T-helper 9 cell (primary cell): ENCODE measurements around the gene HYLS1.
"Not testable (repeated sequence)": the region's sequence is repeated elsewhere in the genome, so short reads cannot be mapped to it uniquely, and the experiment has no call there.

Experiments
- DNase-seq: peaks from one replicate; pipeline ENCODE4 v3.0.0-alpha.2; 2020

The HYLS1 gene

DNA sequence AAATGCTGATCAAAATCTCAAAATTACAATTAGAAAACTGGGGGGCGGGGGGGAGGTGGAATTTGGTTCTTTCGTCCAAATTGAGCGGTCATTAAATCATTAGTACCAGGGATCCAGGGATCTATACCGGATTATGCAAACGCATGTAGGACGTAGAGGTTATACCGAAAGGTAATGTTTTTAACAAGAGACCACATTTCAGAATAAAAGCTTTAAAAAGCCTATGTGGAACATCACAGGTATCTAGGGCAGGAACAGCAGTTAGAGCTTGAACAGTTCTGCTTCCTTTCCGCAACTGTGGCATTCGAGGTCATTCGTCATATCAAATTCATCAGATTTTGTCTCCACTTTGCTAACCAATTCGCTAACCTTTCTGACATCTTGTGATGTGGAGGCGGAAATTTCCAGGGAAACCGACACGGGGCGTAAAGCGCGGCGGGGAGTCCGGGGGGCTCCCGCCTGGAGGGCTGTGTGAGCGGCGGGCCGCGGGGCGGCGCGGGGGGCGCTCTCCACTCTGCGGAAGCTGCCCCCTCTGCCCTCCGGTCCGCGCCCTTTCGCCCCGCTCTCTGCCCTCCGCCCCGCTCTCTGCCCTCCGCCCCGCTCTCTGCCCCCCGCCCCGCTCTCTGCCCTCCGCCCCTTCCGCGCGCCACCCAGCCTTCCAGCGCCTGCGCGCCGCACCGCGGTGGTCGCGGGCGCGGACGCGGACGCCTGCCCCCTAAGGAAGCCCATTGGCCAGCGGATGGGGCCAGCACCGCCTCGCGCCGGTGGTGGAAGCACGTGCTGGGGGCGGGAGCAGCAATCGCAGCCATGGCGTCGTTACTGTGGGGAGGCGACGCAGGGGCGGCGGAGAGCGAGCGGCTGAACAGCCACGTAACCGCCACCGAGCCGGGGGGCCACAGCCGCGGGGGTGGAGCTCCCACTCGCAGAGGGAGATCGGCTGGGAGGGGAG lies 16.5 kb downstream of the HYLS1 start, which contains the start of gene DDX25:
Gene DDX25, plus strand, starts transcription at position 798 of the 949 bp plus-strand sequence. Its CDS starts 10 bp downstream, at position 808.
- DNase-seq: no peak

DNA sequence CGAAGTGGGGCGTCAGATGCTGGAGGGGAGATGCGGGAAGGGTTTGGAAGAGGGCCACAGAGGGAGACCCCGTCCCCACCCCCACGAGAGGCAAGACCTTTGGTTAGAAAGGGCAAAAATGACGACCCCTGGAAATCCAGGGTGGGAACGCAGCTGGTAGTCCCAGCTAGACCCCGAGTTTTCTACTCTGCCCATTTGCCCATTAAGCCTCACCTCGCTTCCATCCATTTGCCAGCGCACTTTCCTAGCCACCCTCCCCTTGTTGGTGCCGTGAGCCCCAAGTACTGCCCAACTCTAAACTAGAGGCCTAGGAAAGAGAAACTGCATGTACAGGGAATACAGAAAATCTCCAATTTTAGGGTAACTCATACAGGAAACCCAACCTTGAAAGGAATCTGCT lies 17.2 kb downstream of the HYLS1 start:
- no peak for DNase-seq

DNA sequence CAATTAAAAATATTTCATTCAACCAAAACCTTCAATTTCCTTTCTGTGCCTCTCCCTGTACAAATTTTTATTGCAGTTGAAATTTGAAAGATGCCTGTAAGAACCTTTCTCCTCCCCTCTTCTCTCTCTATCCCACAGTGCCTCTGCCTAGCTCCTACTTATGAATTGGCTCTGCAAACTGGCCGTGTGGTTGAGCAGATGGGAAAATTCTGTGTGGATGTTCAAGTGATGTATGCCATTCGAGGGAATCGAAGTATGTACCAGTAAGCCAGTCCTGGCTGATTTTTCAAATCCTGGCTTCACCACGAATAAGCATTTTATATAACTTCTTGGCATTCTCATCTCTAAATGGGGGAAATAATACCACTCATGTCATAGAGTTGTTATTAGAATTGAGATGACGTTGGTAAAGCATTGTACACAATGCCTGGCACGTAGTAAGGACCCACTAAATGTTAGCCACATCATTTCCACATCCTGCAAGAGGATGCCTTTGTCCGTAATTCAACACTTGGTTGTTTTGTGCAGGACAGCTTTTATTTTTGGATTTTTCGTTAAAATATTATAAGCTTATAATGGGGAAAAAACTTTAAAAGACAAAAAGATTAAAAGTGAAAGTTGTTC lies 22.9 kb downstream of the HYLS1 start:
- no peak for DNase-seq

DNA sequence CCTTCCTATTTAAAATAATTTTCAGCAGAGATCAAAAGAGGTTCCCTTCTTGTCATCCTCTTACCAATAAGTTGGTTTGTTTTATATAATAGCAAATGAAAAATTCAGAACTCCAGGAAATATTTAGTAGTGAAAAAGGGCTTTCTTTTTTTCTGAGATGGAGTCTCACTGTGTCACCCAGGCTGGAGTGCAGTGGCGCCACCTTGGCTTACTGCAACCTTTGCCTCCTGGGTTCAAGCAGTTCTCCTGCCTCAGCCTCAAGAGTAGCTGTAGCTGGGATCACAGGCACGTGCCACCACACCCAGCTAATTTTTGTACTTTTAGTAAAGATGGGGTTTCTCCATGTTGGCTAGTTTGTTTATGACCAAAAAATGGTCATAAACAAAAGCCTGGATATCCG lies 27.1 kb downstream of the HYLS1 start:
- not testable (repeated sequence) for DNase-seq

DNA sequence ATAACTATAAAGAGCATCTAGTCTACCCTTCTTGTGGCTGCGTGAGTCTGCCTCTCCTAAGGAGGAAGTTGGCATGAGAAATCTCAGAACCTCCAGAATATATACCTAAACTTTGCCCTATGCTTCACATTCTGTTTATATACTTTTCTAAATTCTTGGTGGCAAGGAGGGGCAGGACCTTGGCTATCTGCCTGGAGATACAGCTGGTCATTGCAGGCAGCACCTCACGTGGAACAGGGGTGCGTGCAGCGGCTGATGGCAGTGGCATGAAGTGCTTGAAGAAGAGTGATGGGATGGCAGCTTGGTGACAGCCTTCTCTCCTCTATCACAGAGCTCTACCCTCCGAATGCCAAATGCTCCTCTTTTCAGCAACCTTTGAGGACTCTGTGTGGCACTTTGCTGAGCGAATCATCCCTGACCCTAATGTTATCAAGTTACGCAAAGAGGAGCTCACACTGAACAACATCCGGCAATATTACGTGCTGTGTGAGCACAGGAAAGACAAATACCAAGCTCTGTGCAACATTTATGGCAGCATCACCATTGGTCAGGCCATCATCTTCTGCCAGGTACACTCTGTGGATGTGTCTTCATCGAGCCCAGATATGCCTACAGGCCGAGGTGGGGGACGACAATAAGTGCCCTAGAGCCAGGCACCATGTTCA lies 29.3 kb downstream of the HYLS1 start:
- DNase-seq: no peak

DNA sequence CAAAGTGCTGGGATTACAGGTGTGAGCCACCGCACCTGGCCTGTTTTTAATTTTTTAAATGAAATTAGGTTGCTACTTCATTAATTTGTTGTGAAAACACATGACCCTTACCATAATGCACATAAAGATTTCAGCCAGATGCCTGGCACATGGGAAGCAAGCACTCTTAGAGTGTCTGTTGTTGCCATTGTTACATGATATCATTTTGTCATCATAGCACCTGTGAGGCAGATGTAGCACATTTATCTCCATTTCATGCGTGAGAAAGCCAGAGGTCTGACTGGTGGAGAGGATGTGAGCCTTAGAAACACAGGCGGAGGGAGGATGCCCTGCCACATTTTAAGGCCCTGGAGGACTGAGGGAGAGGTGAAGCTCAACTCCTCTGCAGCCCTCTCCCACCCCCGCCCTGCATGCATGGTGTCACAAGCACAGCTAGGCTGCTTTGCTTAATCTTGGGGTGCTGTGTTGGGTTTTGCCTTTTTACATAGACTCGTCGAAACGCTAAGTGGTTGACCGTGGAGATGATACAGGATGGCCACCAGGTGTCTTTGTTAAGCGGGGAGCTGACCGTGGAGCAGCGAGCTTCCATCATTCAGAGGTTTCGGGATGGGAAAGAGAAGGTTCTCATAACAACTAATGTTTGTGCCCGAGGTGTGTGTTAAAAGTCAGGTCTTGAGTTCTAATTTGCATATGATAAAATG lies 30.8 kb downstream of the HYLS1 start:
- DNase-seq: no peak

DNA sequence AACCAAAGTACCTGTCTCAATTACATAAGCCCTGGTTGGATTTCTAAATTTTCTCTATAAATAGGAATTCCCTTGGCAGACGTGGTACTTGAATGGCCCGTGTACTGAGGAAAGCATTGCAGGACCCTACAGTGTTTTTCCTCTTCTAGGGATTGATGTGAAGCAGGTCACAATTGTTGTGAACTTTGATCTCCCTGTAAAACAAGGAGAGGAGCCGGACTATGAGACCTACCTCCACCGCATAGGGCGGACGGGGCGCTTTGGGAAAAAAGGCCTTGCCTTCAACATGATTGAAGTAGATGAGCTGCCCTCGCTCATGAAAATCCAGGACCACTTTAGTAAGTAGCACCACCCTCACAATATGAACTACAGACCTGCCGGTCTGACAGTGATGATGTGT lies 33.6 kb downstream of the HYLS1 start:
- no peak for DNase-seq

DNA sequence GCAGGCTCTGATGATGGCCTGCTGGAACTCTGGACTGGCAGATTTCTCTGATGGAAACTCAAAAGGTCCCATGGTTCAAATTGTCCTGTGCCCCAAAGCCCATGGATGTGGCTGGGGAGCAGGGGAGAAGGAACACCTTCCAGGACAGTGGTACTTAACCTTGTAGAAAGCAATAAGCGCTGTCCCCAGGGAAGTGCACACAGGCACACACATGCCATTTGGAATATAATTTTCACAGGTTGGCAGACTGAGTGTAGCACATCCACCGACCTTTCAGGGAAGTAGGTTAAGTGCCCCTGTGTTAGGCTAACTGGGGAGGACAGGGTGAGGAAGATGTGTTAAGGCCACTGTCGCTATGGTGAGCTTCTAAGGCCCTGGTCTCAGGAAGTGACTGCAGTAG lies 34.7 kb downstream of the HYLS1 start:
- no peak for DNase-seq

DNA sequence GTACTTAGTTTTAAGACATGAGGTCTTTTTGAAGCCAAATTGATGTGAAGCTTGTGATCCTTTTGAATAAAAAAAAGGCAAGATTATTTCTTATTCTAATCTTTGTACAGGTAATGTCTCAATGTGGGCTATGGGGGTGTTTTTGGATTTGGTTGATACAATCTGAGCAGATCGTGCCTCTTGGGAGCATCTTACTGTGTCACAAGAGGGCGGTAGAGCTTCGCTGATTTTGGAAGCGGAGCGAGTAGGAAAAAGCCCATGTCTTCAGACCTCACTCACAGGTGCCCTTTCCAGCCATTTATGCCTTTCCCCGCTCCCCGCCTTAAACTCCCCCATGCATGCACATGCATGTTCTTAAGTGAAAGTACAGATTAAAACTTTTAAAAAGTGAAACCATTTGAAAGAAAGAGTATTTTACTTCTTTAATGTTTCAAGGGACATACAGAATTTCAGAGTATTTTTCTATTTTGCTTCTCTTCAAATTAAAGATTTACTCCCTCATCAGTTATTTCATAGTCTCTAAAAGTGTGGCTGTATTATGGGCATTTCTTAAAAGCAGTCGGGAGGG lies 35.6 kb downstream of the HYLS1 start:
- DNase-seq: peak; percentile 32

DNA sequence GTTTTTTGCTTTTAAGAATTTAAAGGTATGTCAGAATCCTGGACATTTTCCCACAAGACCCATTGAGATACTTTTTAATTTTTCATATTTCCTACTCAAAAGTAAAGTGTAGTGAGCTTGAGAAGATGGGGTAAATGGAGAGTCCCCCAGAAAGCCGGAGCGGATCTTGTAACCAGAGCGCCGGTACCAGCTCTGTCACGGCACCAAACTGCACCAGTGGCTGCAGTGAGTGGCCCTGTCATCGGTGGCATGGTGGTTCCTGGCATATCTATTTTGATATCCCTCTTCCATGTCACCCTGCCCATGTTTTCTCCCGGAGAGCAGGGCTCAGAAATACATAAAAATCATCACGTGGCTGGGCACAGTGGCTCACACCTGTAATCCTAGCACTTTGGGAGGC lies 36.2 kb downstream of the HYLS1 start:
- no peak for DNase-seq

DNA sequence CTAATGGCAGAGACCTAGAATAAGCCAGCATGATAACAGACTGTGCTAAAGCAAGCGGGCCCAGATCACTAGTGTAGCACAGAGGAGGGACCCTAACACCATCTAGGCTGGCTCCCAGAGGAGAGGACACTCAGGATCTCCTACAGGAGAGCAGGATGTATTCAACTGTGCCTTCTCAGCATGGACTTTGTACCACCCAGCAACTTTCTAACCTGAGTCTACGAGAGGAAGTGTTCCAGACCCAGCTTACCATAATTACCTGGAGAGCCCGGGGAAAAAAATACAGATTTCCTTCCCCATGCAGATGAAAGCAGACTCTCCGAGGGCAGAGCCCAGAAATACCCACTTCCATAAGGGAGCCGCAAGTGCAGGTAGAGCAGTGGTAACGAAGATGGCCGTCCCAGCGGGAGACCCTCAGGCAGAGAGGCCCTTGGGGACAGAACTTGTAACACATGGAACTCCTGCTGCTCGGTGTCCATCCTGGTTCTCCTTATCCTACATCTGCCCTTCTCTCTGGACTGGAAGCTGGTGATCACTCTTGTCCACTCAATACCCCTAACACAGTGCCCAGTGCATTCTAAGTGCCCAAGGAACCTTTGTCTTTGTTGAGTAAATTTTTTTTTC lies 37.0 kb downstream of the HYLS1 start:
- DNase-seq: no peak

DNA sequence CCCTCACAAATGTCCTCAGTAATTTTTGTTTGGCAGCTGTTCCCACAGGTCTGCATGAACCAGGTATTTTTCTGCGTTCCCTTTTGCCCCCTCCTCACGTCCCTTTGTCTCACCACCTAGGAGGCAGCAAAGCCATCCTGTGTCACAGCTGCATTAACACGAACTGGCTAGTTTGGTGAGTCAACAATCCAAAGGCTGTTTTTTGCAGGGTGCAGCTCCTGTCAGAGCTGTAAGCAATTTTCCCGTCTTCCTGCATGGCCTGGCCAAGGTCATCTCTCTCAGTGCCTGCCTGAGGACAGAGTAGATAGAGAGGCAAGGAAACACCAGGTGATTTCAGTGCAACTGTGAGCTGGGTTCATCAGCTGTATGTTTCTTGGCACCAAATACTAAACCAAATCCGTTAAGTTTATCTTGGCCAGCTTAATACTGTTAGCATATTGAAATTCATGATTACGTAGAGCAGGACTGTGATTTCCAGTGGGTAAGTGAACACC lies 37.8 kb downstream of the HYLS1 start:
- no peak for DNase-seq

DNA sequence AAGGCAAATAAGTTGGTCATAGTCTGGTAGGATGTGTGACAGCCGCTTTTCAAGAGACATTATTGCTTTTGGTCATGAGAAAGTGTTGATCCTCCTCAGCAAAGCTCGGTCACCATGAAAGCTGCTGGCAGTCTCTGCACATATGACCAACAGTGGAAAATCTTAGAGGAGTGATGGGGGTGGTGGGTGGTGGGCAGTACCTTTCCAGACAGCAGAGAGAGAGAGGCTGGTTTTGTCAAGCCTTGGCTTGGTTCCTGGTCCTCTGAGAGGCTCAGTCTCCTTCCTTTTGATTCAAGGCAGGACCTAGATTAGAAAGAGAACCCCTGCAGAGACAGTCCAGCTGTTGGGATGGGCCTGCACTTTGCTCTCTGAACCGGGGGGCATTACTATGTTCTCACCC lies 38.3 kb downstream of the HYLS1 start:
- DNase-seq: no peak

DNA sequence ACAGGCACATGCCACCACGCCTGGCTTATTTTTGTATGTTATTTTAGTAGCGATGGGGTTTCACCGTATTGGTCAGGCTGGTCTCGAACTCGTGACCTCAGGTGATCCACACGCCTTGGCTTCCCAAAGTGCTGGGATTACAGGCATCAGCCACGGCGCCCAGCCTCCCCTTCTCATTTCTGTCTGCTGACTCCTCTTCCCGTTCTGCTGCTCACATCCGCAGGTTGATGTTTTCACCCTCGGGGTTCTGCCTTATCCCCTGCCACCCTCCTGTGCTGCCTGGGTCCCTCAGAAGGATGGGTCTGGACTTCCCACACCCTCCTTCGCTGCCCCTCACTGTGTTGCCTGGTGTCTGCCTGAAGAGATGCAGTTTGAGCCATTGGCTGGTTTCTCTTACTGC lies 39.2 kb downstream of the HYLS1 start:
- DNase-seq: no peak

DNA sequence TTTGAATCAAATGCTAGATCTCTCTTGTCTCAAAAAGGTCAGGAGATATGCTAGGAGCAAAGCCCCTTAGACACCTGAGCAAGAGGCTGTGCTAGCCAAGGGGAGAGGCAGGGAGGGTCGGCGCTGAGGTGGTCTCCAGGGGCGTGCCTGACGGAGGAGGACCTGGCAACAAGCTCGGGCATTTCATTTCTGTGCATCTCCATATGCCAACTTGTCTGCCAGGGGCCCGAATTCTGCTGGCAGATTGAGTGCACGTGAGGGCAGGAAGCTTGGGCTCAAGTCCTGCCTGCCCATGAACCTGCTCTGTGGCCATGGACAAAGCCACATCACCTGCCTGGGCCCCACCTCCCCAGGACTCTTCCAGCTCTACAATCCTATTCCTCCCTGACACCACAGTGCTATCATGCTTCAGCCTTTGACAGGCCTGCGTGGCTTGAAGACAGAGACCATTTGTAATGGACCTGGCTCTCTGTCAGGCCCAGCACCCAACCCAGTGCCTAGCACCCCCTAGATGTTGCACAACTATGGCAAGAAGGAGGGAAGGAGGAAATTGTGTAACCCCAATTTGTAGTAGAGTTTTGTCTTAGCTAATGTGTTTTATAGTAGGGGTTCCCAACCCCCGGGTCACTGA lies 42.1 kb downstream of the HYLS1 start:
- no peak for DNase-seq

DNA sequence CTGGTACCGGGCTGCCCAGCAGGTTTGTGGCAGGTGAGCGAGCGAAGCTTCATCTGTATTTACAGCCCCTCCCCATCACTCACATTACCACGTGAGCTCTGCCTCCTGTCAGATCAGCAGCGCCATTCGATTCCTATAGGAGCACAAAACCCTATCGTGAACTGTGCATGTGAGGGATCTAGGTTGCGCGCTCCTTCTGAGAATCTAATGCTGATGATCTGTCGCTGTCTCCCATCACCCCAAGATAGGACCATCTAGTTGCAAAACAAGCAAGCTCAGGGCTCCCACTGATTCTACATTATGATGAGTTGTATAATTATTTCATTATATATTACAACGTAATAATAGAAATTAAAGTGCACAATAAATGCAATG lies 42.6 kb downstream of the HYLS1 start:
- no peak for DNase-seq

DNA sequence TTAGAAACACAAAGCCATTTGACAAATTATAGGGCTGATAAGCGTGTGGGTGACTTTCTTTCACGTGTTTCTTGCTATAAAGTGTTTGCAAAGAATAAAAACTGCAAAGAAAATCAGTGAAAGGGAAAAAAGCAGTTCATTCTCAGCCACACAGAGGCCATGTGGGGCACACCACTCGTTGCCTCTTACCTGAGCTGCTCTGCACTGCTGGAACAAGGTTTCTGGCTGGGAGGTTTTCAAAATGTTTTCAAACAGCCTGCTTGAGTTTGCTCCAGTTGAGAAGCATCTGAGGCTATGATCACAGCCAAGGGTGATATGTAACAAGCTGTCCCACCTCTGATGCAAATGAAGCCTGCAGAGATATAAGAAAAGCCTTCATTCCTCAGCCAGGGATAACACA lies 43.6 kb downstream of the HYLS1 start:
- DNase-seq: no peak

DNA sequence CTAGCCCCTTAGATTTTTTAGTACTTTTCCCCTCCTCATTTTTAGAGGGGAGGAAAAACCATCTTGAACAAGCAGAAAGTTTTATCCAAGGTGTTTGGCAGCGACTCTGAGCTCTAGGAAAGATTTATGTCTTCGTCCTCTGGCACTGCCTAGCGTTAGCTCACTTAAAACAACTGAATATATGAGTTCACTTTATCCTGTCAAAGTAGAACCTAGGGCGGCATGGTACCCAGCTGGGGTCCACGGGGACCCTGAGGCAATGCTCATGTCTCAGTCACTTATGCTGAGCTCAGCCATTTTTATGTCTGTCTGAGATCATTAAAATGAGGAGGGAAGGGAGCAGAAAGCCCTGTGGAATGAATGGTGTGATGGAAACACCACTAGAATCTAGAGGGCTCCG lies 44.2 kb downstream of the HYLS1 start:
- no peak for DNase-seq

DNA sequence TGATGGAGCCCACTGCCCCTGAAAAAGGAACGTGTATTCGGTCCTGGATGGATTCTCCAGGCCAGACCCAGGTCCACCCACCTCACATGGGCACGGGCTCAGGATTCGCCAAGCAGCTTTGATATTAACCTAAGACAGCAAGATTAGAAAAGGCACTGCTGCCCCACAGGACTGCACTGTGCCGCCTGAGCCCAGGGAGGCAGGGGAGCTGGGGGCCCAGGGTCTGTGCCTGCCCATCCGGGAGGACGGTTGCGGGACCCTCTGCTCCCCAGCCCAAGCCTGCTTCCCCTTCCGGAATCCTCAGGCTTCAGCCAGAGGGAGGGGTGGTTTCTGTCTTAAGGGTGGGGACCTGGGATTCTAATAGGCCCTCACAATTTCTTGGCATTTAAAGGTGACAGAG lies 44.8 kb downstream of the HYLS1 start:
- no peak for DNase-seq

DNA sequence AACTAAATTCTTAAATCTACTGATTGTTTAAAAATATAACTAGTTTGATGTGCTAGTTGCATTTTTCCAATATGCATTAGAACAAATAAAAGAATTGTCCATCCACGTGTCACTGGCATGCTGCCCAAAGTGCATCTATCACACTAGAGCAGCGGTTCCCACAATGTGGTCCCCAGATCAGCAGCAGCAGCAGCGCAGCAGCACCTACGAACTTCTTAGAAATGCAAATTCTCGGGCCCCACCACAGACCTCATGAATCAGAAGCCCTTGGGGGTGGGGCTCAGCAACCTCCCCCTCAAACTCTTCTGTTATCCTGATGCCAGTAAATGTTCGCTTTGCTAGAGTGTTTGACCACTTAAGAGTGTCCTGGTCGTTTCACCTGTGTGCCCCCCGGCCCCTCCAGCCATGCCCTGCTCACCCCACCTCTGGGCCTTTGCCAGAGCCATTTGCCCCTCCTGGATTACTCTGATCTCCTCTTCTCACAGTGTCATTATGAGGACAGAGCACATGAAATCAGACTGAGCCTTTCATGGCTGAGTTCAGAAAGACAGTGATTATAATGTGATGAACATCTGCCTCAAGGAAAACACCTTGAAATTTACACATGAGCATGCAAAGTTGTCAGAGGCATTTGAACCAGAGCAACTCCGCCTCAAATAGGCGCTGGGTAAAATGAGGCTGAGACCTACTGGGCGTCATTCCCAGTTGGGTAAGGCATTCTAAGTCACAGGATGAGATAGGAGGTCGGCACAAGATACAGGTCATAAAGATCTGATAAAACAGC lies 45.8 kb downstream of the HYLS1 start:
- DNase-seq: no peak

DNA sequence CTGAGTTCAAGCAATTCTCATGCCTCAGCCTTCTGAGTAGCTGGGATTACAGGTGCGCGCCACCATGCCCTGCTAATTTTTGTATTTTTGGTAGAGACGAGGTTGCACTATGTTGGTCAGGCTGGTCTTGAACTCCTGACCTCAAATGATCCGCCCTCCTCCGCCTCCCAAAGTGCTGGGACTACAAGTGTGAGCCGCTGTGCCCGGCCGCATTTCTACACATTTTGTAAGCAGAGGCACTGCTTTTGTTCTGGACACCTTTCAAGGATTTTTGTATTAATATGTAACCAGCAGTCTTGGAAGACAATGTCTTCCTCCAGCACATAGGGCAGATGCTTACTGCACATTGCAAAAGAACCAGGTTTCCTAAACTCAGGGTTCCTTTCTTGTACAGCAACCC lies 47.0 kb downstream of the HYLS1 start:
- DNase-seq: no peak
